H9 (cell line): ENCODE results near the gene ZCWPW1. TPM values are rescaled to one million over a fixed set of nuclear protein-coding genes. Genes with fewer than 3 reads are reported as not detected.

Experiments
- DNase-seq: peaks from one replicate; pipeline ENCODE4 v3.0.0-alpha.2; 2017
- H2AFZ ChIP-seq: one replicate; pipeline ENCODE4 v1.6.1; 2013; ENCODE audit warnings: mild to moderate bottlenecking, low read length, control low read depth, moderate library complexity
- H2AK5ac ChIP-seq: 2 replicates; pipeline ENCODE4 v1.6.1; 2013; ENCODE audit warnings: low read length, control low read depth, mixed read lengths; ENCODE audit not compliant: insufficient read length
- H2BK120ac ChIP-seq: one replicate; pipeline ENCODE4 v1.6.1; 2013; ENCODE audit warnings: low read depth, mild to moderate bottlenecking, low read length, control low read depth, inconsistent platforms; ENCODE audit not compliant: poor library complexity, severe bottlenecking
- H2BK12ac ChIP-seq: 2 replicates; pipeline ENCODE4 v1.6.1; 2013; ENCODE audit warnings: low read length, control low read depth, mixed read lengths, low read depth; ENCODE audit not compliant: insufficient read length
- H2BK15ac ChIP-seq: 2 replicates; pipeline ENCODE4 v1.6.1; 2013; ENCODE audit warnings: low read depth, low read length, control low read depth
- H2BK20ac ChIP-seq: one replicate; pipeline ENCODE4 v1.6.1; 2013; ENCODE audit warnings: low read depth, mild to moderate bottlenecking, low read length, control low read depth, inconsistent platforms; ENCODE audit not compliant: poor library complexity, severe bottlenecking
- H2BK5ac ChIP-seq: 2 replicates; pipeline ENCODE4 v1.6.1; 2013; ENCODE audit warnings: low read length, control low read depth, mixed read lengths; ENCODE audit not compliant: insufficient read length
- H3K14ac ChIP-seq: 2 replicates; pipeline ENCODE4 v1.6.1; 2013; ENCODE audit warnings: low read length, control low read depth; ENCODE audit not compliant: insufficient read depth
- H3K18ac ChIP-seq: 2 replicates; pipeline ENCODE4 v1.6.1; 2013; ENCODE audit warnings: low read depth, mild to moderate bottlenecking, mixed read lengths, low read length, control low read depth; ENCODE audit not compliant: insufficient read length
- H3K23ac ChIP-seq: 2 replicates; pipeline ENCODE4 v1.6.1; 2013; ENCODE audit warnings: low read length, control low read depth, mixed read lengths, low read depth; ENCODE audit not compliant: insufficient read length
- H3K23me2 ChIP-seq: 2 replicates; pipeline ENCODE4 v1.6.1; 2013; ENCODE audit warnings: low read depth, mild to moderate bottlenecking, mixed read lengths, low read length, control low read depth; ENCODE audit not compliant: insufficient read length, poor library complexity, severe bottlenecking
- H3K27ac ChIP-seq: 2 replicates; pipeline ENCODE4 v1.5.1; 2013; ENCODE audit warnings: low read length, control low read depth, mixed read lengths, low read depth; ENCODE audit not compliant: insufficient read length
- H3K27me3 ChIP-seq: 2 replicates; pipeline ENCODE4 v1.6.1; 2013; ENCODE audit warnings: low read length, control low read depth, inconsistent platforms; ENCODE audit not compliant: insufficient read depth
- H3K4ac ChIP-seq: 2 replicates; pipeline ENCODE4 v1.6.1; 2013; ENCODE audit warnings: low read depth, mild to moderate bottlenecking, control low read depth, inconsistent platforms, low read length, moderate library complexity
- H3K4me1 ChIP-seq: 2 replicates; pipeline ENCODE4 v1.6.1; 2013; ENCODE audit warnings: low read length, control low read depth, inconsistent platforms; ENCODE audit not compliant: insufficient read depth
- H3K4me2 ChIP-seq: 2 replicates; pipeline ENCODE4 v1.6.1; 2013; ENCODE audit warnings: low read length, control low read depth, mixed read lengths; ENCODE audit not compliant: insufficient read length, insufficient read depth
- H3K56ac ChIP-seq: 2 replicates; pipeline ENCODE4 v1.6.1; 2013; ENCODE audit warnings: low read depth, mild to moderate bottlenecking, mixed read lengths, low read length, control low read depth; ENCODE audit not compliant: insufficient read length
- H3K79me1 ChIP-seq: 2 replicates; pipeline ENCODE4 v1.6.1; 2013; ENCODE audit warnings: low read depth, mild to moderate bottlenecking, moderate library complexity, low read length, control low read depth, inconsistent platforms; ENCODE audit not compliant: insufficient read depth, poor library complexity, severe bottlenecking
- H3K79me2 ChIP-seq: 2 replicates; pipeline ENCODE4 v1.6.1; 2013; ENCODE audit warnings: low read length, control low read depth, inconsistent platforms; ENCODE audit not compliant: insufficient read depth
- H3K9ac ChIP-seq: 2 replicates; pipeline ENCODE4 v1.6.1; 2013; ENCODE audit warnings: low read length, control low read depth, mixed read lengths; ENCODE audit not compliant: insufficient read length; ENCODE audit errors: extremely low read depth
- H3K9me3 ChIP-seq: one replicate; pipeline ENCODE4 v1.6.1; 2013; ENCODE audit warnings: low read depth, low read length, inconsistent platforms; ENCODE audit not compliant: control insufficient read depth
- H3T11ph ChIP-seq: one replicate; pipeline ENCODE4 v1.6.1; 2013; ENCODE audit warnings: mild to moderate bottlenecking, low read length, control low read depth, inconsistent platforms
- H4K20me1 ChIP-seq: one replicate; pipeline ENCODE4 v1.6.1; 2013; ENCODE audit not compliant: control insufficient read depth, insufficient read length, insufficient read depth
- H4K5ac ChIP-seq: 2 replicates; pipeline ENCODE4 v1.6.1; 2013; ENCODE audit warnings: low read depth, mild to moderate bottlenecking, mixed read lengths, low read length, control low read depth; ENCODE audit not compliant: insufficient read length
- H4K8ac ChIP-seq: replicated peaks from 2 replicates; pipeline ENCODE4 v1.6.1; 2013; ENCODE audit warnings: low read length, control low read depth, mixed read lengths, low read depth; ENCODE audit not compliant: insufficient read length
- H4K91ac ChIP-seq: 2 replicates; pipeline ENCODE4 v1.6.1; 2013; ENCODE audit warnings: low read depth, mild to moderate bottlenecking, moderate library complexity, mixed read lengths, low read length, control low read depth; ENCODE audit not compliant: insufficient read length
- H3K27ac Mint-ChIP-seq, 3 experiments: 2 replicates in 2 of 3; 3 replicates in 1 of 3; pipeline ENCODE4 v1.8.0; 2020 to 2021; ENCODE audit warnings: mixed read lengths in 3 of 3, mild to moderate bottlenecking in 1 of 3, moderate library complexity in 1 of 3
- H3K27me3 Mint-ChIP-seq: 2 replicates; pipeline ENCODE4 v1.8.0; 2021; ENCODE audit warnings: low read depth, mild to moderate bottlenecking, moderate library complexity, mixed read lengths
- H3K36me3 Mint-ChIP-seq, 3 experiments: 2 replicates in 2 of 3; 3 replicates in 1 of 3; pipeline ENCODE4 v1.8.0; 2020 to 2021; ENCODE audit warnings: low read depth in 3 of 3, mixed read lengths in 3 of 3; ENCODE audit not compliant: insufficient read depth in 1 of 3
- H3K4me1 Mint-ChIP-seq, 2 experiments: 2 replicates each; pipeline ENCODE4 v1.8.0; 2020; ENCODE audit warnings: mixed read lengths in 2 of 2
- H3K4me3 Mint-ChIP-seq, 2 experiments: 2 replicates in 1 of 2; 3 replicates in 1 of 2; pipeline ENCODE4 v1.8.0; 2020 to 2021; ENCODE audit warnings: mild to moderate bottlenecking in 2 of 2, mixed read lengths in 2 of 2, moderate library complexity in 1 of 2
- H3K9me3 Mint-ChIP-seq, 2 experiments: 2 replicates in 1 of 2; 3 replicates in 1 of 2; pipeline ENCODE4 v1.8.0; 2020; ENCODE audit warnings: mild to moderate bottlenecking in 2 of 2, mixed read lengths in 2 of 2, moderate library complexity in 1 of 2
- WGBS: extraction: QIAGEN DNeasy Blood & Tissue Kit; methylation state at CpG from one replicate; pipeline ENCODE4 v1.1.7; 2013; ENCODE audit warnings: missing lambda C conversion rate, low lambda C conversion rate, mixed read lengths; ENCODE audit not compliant: insufficient read length; ENCODE audit errors: extremely low coverage; 5-methylcytosine and 5-hydroxymethylcytosine counted together
- total RNA-seq: library from RNA; stranded (reverse); gene quantifications from 2 replicates; pipeline ENCODE4 v1.2.1, GENCODE V29; 2021
- TF ChIP-seq, protein P1 (sequence below): fragments of 200-600 bp; sonication (generic); conservative IDR thresholded peaks from 3 replicates; pipeline ENCODE4 v1.8.0; 2021; ENCODE audit warnings: antibody characterized with exemption, mild to moderate bottlenecking

ZCWPW1 gene
- total RNA-seq, 1 experiment from 2014 or later, result 1.1 TPM

DNA sequence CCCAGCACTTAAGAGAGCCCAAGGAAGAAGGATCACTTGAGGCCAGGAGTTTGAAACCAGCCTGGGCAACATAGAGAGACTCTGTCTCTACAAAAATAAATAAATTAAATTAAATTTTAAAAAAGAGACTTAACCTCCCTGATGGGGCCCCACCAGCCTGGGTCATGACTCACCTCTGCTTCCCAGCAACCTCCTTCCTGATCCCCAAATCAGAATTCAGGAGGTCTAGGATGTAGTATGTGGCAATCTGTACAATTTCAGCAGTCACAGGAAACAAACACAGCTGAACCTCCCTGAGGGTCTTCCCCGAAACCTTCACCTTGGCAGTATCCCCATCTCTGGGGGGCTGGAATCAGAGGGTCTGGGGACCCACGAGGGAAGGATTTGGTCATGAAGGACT is 17.5 kb upstream of the ZCWPW1 start:
- H3K4me1 Mint-ChIP-seq, result peaks cover 6 to 15% of the 10 kb centered on the region in 2 experiments
- no peaks in the 10 kb centered on the region for H3K27me3 Mint-ChIP-seq
- Histone ChIP-seq H3K23ac (no peak overlapping the region), H3K14ac (no peak overlapping the region), H2BK5ac (no peak overlapping the region), H2BK15ac (no peak overlapping the region), H4K5ac (no peak overlapping the region), H3K18ac (no peak overlapping the region), H3T11ph (no peak overlapping the region), H4K20me1 (no peaks in the 10 kb centered on the region), H2BK120ac (no peak overlapping the region), H2BK20ac (no peak overlapping the region), H4K91ac (no peak overlapping the region), H3K27me3 (no peaks in the 10 kb centered on the region), H3K9me3 (no peaks in the 10 kb centered on the region), H3K4me2 (no peak overlapping the region), H3K9ac (no peak overlapping the region), H2AFZ (no peak overlapping the region), H3K27ac (no peak overlapping the region), H2AK5ac (no peak overlapping the region), H4K8ac (no peak overlapping the region), H2BK12ac (no peak overlapping the region), H3K4ac (no peak overlapping the region), H3K56ac (no peak overlapping the region), H3K4me1 (no peaks in the 10 kb centered on the region), H3K23me2 (no peaks in the 10 kb centered on the region), H3K79me1 (no peaks in the 10 kb centered on the region), H3K79me2 (no peaks in the 10 kb centered on the region)
- WGBS, result no CpG with 5 or more reads among the region's 2 CpGs
- TF ChIP-seq, protein P1, sequence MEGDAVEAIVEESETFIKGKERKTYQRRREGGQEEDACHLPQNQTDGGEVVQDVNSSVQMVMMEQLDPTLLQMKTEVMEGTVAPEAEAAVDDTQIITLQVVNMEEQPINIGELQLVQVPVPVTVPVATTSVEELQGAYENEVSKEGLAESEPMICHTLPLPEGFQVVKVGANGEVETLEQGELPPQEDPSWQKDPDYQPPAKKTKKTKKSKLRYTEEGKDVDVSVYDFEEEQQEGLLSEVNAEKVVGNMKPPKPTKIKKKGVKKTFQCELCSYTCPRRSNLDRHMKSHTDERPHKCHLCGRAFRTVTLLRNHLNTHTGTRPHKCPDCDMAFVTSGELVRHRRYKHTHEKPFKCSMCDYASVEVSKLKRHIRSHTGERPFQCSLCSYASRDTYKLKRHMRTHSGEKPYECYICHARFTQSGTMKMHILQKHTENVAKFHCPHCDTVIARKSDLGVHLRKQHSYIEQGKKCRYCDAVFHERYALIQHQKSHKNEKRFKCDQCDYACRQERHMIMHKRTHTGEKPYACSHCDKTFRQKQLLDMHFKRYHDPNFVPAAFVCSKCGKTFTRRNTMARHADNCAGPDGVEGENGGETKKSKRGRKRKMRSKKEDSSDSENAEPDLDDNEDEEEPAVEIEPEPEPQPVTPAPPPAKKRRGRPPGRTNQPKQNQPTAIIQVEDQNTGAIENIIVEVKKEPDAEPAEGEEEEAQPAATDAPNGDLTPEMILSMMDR, result no peak
- no peak for DNase-seq
- H3K9me3 Mint-ChIP-seq, result no peaks in the 10 kb centered on the region
- H3K27ac Mint-ChIP-seq, result peak overlapping the region in 1 of 3 experiments; percentile 22; a peak in 2 of 7 replicates
- H3K36me3 Mint-ChIP-seq, result peaks cover 0 to 6% (median 0%) of the 10 kb centered on the region in 3 experiments; a peak in 2 of 7 replicates
- H3K4me3 Mint-ChIP-seq, result no peak overlapping the region
